K562 (cell line): ENCODE data around the gene TMEM53.

Experiments
- ATF4 ChIP-seq: fragments of 450-650 bp; formaldehyde crosslinking; IDR thresholded peaks from 2 replicates; pipeline ENCODE4 v1.4.0; 2022; ENCODE audit warnings: mild to moderate bottlenecking, moderate library complexity
- CREM ChIP-seq: IDR thresholded peaks from 2 replicates; pipeline ENCODE4 v1.6.1; 2014; ENCODE audit warnings: antibody characterized with exemption, low read depth
- CTCF ChIP-seq, 3 experiments: IDR thresholded peaks in 2 of 3; conservative IDR thresholded peaks in 1 of 3; 2 replicates each; pipeline ENCODE4 v1.5.1; 2011 to 2012; ENCODE audit warnings: low read length in 3 of 3, mild to moderate bottlenecking in 3 of 3, control low read depth in 2 of 3, improper control_type of control experiment in 1 of 3, inconsistent platforms in 1 of 3, low read depth in 1 of 3, mixed read lengths in 1 of 3, moderate library complexity in 1 of 3; ENCODE audit not compliant: insufficient read depth in 2 of 3
- KDM1A ChIP-seq, 2 experiments: fragments of 450-650 bp; IDR thresholded peaks; 2 replicates each; pipeline ENCODE4 v1.6.1; 2016; ENCODE audit warnings: mild to moderate bottlenecking in 2 of 2
- RCOR1 ChIP-seq, 2 experiments: IDR thresholded peaks; 2 replicates each; pipeline ENCODE4 v1.6.1; 2012; ENCODE audit warnings: low read depth in 2 of 2, low read length in 2 of 2, borderline replicate concordance in 1 of 2, improper control_type of control experiment in 1 of 2
- SP2 ChIP-seq: IDR thresholded peaks from 2 replicates; pipeline ENCODE4 v1.6.1; 2011; ENCODE audit warnings: mild to moderate bottlenecking, low read depth, low read length, moderate library complexity; ENCODE audit not compliant: poor library complexity, severe bottlenecking; ENCODE audit errors: extremely low read depth
- SRSF7 ChIP-seq: fragments of 200-400 bp; formaldehyde crosslinking; optimal IDR thresholded peaks from 2 replicates; pipeline ENCODE3; 2017; ENCODE audit warnings: mild to moderate bottlenecking, low read depth, low read length
- SRSF9 ChIP-seq: fragments of 200-400 bp; formaldehyde crosslinking; IDR thresholded peaks from 2 replicates; pipeline ENCODE4 v1.6.1; 2017; ENCODE audit warnings: low read depth, low read length, borderline replicate concordance
- YY1 ChIP-seq, 3 experiments: IDR thresholded peaks; 2 replicates each; pipeline ENCODE4 v1.6.1; 2011; ENCODE audit warnings: low read length in 2 of 3, mild to moderate bottlenecking in 2 of 3, moderate library complexity in 2 of 3, borderline replicate concordance in 1 of 3, control low read depth in 1 of 3, low read depth in 1 of 3; ENCODE audit not compliant: insufficient read depth in 3 of 3, insufficient replicate concordance in 2 of 3, control insufficient read depth in 1 of 3, insufficient read length in 1 of 3; ENCODE audit errors: extremely low read depth in 1 of 3
- ZNF253 ChIP-seq: fragments of 250-450 bp; sonication (Bioruptor Pico); conservative IDR thresholded peaks from 2 replicates; pipeline ENCODE4 v1.6.1; 2021; ENCODE audit warnings: mild to moderate bottlenecking

DNA sequence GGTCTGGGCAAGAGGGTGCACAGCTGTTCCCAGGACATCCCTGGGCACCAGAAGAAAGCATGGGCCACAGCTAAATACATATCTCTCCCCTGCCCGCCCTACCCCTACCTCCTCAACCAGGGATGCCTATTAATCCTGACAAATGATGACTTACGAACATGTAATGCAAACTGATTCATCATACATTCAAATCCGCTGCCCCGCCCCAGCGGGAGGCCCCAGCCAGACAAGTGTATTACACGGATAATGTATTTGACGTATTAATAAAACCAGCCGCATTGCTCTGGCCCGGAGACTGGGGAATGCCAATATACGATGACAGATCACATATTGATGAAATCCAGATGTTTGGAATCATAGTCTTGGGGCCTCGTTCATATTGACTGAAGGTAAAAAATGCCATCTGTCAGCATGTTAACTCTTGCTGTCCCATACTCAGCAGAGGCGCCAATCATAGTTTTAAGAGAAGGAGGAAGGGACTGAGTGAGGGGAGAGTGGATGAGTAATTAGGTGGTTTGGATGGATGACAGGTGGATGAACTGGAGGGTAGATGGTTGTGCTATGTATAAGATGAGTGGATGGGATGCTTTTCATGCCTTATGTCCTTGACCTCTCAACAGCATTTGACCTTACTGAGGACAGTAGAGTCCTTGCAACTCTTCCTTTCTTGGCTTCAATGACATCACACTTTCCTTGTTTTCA is 68.2 kb downstream of the TMEM53 start:
- TF ChIP-seq CTCF (IDR thresholded peaks at IDR 0.05 in 2 of 3, conservative IDR thresholded peaks at IDR 0.05 in 1 of 3; ENCODE audit: insufficient read depth in 2 of 3, low read depth in 1 of 3, low read length in 3 of 3) (no peak), KDM1A (IDR thresholded peaks at IDR 0.05) (no peak), YY1 (IDR thresholded peaks at IDR 0.05; ENCODE audit: borderline replicate concordance in 1 of 3, control insufficient read depth in 1 of 3, extremely low read depth in 1 of 3, insufficient read depth in 3 of 3, insufficient read length in 1 of 3, insufficient replicate concordance in 2 of 3, low read depth in 1 of 3, low read length in 2 of 3) (no peak), RCOR1 (IDR thresholded peaks at IDR 0.05; ENCODE audit: borderline replicate concordance in 1 of 2, low read depth in 2 of 2, low read length in 2 of 2) (no peak), ZNF253 (CRISPR knock-in tag) (no peak), SRSF7 (no peak), SRSF9 (no peak), SP2 (no peak), ATF4 (CRISPR knock-in tag) (no peak), CREM (no peak)
